Caco-2 (cell line): ENCODE data around the gene HSD17B12. TPM values are rescaled to one million over a fixed set of nuclear protein-coding genes. Genes with fewer than 3 reads are reported as not detected.

Experiments used
- BruUV-seq: library from RNA; stranded (reverse); fragments of 400-500 nt; replicated peaks from 2 replicates; lab custom pipeline; 2021; lab: Mats Ljungman, UMichigan
- CTCF ChIA-PET: fragments of 300-600 bp; sonication (Branson Sonifier 250); formaldehyde crosslinking; loops from one replicate; lab custom pipeline; 2022; ENCODE audit warnings: antibody characterized with exemption; lab: Charles Lee
- POLR2A ChIA-PET: fragments of 300-600 bp; sonication (Branson Sonifier 250); formaldehyde crosslinking; loops from one replicate; lab custom pipeline; 2022; ENCODE audit warnings: antibody characterized with exemption; lab: Charles Lee
- DNase-seq, 2 experiments: peaks; one replicate each; pipeline versions ENCODE4 v3.0.0 to v3.0.0-alpha.2; 2020 to 2022
- H3K27me3 ChIP-seq: replicated peaks from 2 replicates; pipeline ENCODE4 v1.6.0; 2011; ENCODE audit warnings: low read length; ENCODE audit not compliant: control insufficient read depth, insufficient read depth
- H3K36me3 ChIP-seq: 2 replicates; pipeline ENCODE4 v1.5.1; 2011; ENCODE audit warnings: low read length; ENCODE audit not compliant: control insufficient read depth, insufficient read depth
- H3K4me1 ChIP-seq: fragments of 250-450 bp; sonication (Bioruptor Pico); 2 replicates; pipeline ENCODE4 v1.5.1; 2020; ENCODE audit warnings: mild to moderate bottlenecking
- H3K4me3 ChIP-seq: 2 replicates; pipeline ENCODE4 v1.5.1; 2011; ENCODE audit warnings: low read depth, mild to moderate bottlenecking, control low read depth, low read length
- H3K9me3 ChIP-seq: fragments of 250-450 bp; sonication (Bioruptor Pico); 2 replicates; pipeline ENCODE4 v1.5.1; 2020; ENCODE audit warnings: mild to moderate bottlenecking, moderate library complexity
- H3K27ac Mint-ChIP-seq: one replicate; pipeline ENCODE4 v1.8.0; 2022; ENCODE audit warnings: mixed read lengths; ENCODE audit not compliant: unreplicated experiment
- H3K27me3 Mint-ChIP-seq: one replicate; pipeline ENCODE4 v1.8.0; 2022; ENCODE audit warnings: mixed read lengths; ENCODE audit not compliant: insufficient read depth, unreplicated experiment
- H3K36me3 Mint-ChIP-seq: one replicate; pipeline ENCODE4 v1.8.0; 2022; ENCODE audit warnings: mild to moderate bottlenecking, mixed read lengths; ENCODE audit not compliant: insufficient read depth, unreplicated experiment
- H3K4me1 Mint-ChIP-seq: one replicate; pipeline ENCODE4 v1.8.0; 2022; ENCODE audit warnings: low read depth, mixed read lengths; ENCODE audit not compliant: unreplicated experiment
- H3K4me3 Mint-ChIP-seq: one replicate; pipeline ENCODE4 v1.8.0; 2022; ENCODE audit warnings: mild to moderate bottlenecking, moderate library complexity, mixed read lengths; ENCODE audit not compliant: unreplicated experiment
- H3K9me3 Mint-ChIP-seq: one replicate; pipeline ENCODE4 v1.8.0; 2022; ENCODE audit warnings: mixed read lengths; ENCODE audit not compliant: unreplicated experiment
- intact Hi-C: fragments of 100-400 bp; cut with micrococcal nuclease; formaldehyde crosslinking; loops from one replicate; pipeline ENCODE4 v1.10.0; 2022; ENCODE audit not compliant: unreplicated experiment
- total RNA-seq: library from RNA; stranded (reverse); gene quantifications from 2 replicates; pipeline ENCODE4 v1.2.3, GENCODE V29; 2022
- TF ChIP-seq, protein P1 (sequence below), 2 experiments: fragments of 200-600 bp in 1 of 2; IDR thresholded peaks; 1 replicate in 1 of 2; 2 replicates in 1 of 2; pipeline versions ENCODE4 v1.5.1 to v1.8.0; 2011 to 2022; ENCODE audit warnings: antibody characterized with exemption in 1 of 2, control low read depth in 1 of 2, inconsistent platforms in 1 of 2, low read depth in 1 of 2, low read length in 1 of 2, mild to moderate bottlenecking in 1 of 2, moderate library complexity in 1 of 2; ENCODE audit not compliant: insufficient read depth in 1 of 2, severe bottlenecking in 1 of 2, unreplicated experiment in 1 of 2

HSD17B12 gene
- total RNA-seq, 1 experiment from 2014 or later, result 155 TPM

DNA sequence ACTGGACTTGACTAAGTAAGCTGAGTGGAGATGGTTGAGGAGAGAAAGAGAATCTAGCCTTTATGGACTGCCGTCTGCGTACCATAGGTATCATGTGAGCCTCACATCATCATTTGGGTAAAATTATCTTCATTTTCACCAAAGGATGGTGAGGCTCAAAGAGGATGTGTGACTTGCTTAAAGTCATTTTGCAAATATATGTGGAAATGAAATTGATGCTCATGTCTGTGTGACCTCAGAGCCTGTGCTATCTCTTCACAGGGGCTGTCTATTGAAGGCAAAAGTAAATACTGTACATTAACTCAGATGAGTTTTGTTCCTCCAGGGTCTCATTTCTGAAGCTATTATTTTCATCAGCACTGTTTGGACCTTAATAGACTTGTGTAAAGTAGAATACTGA is 116.8 kb downstream of the HSD17B12 start:
- no peak for DNase-seq
- intact Hi-C loops, result no loop called here
- TF ChIP-seq, protein P1, sequence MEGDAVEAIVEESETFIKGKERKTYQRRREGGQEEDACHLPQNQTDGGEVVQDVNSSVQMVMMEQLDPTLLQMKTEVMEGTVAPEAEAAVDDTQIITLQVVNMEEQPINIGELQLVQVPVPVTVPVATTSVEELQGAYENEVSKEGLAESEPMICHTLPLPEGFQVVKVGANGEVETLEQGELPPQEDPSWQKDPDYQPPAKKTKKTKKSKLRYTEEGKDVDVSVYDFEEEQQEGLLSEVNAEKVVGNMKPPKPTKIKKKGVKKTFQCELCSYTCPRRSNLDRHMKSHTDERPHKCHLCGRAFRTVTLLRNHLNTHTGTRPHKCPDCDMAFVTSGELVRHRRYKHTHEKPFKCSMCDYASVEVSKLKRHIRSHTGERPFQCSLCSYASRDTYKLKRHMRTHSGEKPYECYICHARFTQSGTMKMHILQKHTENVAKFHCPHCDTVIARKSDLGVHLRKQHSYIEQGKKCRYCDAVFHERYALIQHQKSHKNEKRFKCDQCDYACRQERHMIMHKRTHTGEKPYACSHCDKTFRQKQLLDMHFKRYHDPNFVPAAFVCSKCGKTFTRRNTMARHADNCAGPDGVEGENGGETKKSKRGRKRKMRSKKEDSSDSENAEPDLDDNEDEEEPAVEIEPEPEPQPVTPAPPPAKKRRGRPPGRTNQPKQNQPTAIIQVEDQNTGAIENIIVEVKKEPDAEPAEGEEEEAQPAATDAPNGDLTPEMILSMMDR (IDR thresholded peaks at IDR 0.05; ENCODE audit: insufficient read depth in 1 of 2, low read depth in 1 of 2, low read length in 1 of 2, severe bottlenecking in 1 of 2, unreplicated experiment in 1 of 2), result no peak
- Mint-ChIP-seq H3K9me3 (no peaks in the 10 kb centered on the region), H3K4me3 (no peak overlapping the region), H3K36me3 (peaks cover 34% of the 10 kb centered on the region), H3K4me1 (no peaks in the 10 kb centered on the region), H3K27ac (no peak overlapping the region), H3K27me3 (no peaks in the 10 kb centered on the region)
- POLR2A ChIA-PET, result no interaction called here
- H3K4me3 ChIP-seq, result no peak overlapping the region
- no peaks in the 10 kb centered on the region for H3K27me3 ChIP-seq
- no peaks in the 10 kb centered on the region for H3K4me1 ChIP-seq
- CTCF ChIA-PET, result no interaction called here
- BruUV-seq, result no TSS peak
- H3K9me3 ChIP-seq, result no peaks in the 10 kb centered on the region
- no peaks in the 10 kb centered on the region for H3K36me3 ChIP-seq

DNA sequence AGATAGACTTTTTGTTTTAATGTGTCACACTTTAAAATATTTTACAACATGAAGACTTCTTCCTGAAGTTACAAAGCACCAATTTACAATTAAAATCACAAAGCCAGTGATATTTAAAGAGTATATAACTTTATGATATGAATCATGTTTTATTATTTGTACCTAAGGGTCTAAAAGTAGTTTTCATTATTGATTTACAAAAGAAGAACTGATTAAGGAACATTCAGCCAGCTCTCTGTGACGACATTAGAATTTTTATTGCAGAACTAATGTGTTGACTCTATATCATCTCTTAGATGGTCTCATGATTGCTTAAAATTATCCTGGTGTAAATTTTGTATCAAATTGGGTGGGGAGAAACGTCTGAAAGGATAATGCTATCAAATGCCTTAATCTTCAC is 117.3 kb downstream of the HSD17B12 start:
- H3K9me3 ChIP-seq, result no peaks in the 10 kb centered on the region
- H3K4me1 ChIP-seq, result no peaks in the 10 kb centered on the region
- TF ChIP-seq, protein P1 (IDR thresholded peaks at IDR 0.05; ENCODE audit: insufficient read depth in 1 of 2, low read depth in 1 of 2, low read length in 1 of 2, severe bottlenecking in 1 of 2, unreplicated experiment in 1 of 2), result no peak
- no TSS peak for BruUV-seq
- POLR2A ChIA-PET, result no interaction called here
- Mint-ChIP-seq H3K4me3 (no peak overlapping the region), H3K27me3 (no peaks in the 10 kb centered on the region), H3K36me3 (peaks cover 34% of the 10 kb centered on the region), H3K27ac (no peak overlapping the region), H3K4me1 (no peaks in the 10 kb centered on the region), H3K9me3 (no peaks in the 10 kb centered on the region)
- CTCF ChIA-PET, result no interaction called here
- no peak overlapping the region for H3K4me3 ChIP-seq
- H3K27me3 ChIP-seq, result no peaks in the 10 kb centered on the region
- intact Hi-C loops, result no loop called here
- DNase-seq, result no peak
- H3K36me3 ChIP-seq, result no peaks in the 10 kb centered on the region

DNA sequence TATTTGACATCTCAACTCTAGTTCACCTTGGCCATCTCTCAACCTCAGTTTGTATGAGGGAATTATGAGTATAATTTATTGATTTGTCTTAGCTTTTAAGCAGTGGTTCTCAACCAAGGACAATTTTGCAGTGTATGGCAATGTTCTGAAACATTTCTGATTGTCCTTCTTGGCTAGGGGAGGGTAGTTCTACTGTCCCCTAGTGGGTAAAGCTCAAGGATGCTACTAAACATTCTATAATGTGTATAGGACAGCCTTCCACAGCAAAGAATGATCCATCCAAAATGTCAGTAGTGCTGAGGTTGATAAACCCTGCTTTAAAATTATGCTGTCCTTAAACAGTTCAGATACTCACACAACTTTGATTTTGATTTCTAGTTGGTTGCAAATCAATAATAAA is 122.0 kb downstream of the HSD17B12 start:
- ChIA-PET POLR2A (no interaction called here), CTCF (interaction anchor here (0.5 to 1.7 kb wide), 5 partner anchors 41 to 201 kb away, joined by 3 to 8 read pairs (median 4); partner anchors contain the start of gene HSD17B12)
- no peak overlapping the region for H3K4me3 ChIP-seq
- Mint-ChIP-seq H3K27me3 (no peaks in the 10 kb centered on the region), H3K4me1 (no peaks in the 10 kb centered on the region), H3K9me3 (peaks cover 13% of the 10 kb centered on the region), H3K4me3 (no peak overlapping the region), H3K27ac (no peak overlapping the region), H3K36me3 (peaks cover 45% of the 10 kb centered on the region)
- BruUV-seq, result no TSS peak
- no peaks in the 10 kb centered on the region for H3K27me3 ChIP-seq
- intact Hi-C loops, result loop anchor here (1.0 to 10.0 kb wide), 4 partner anchors 56 to 298 kb away; partner anchors contain the start of gene HSD17B12
- no peaks in the 10 kb centered on the region for H3K9me3 ChIP-seq
- TF ChIP-seq, protein P1 (IDR thresholded peaks at IDR 0.05; ENCODE audit: insufficient read depth in 1 of 2, low read depth in 1 of 2, low read length in 1 of 2, severe bottlenecking in 1 of 2, unreplicated experiment in 1 of 2), result peak; percentile 37 to 63
- H3K36me3 ChIP-seq, result no peaks in the 10 kb centered on the region; the same call in 1 of the 2 replicates
- no peaks in the 10 kb centered on the region for H3K4me1 ChIP-seq
- DNase-seq, result peak in 1 of 2 experiments; percentile 22
